ENCODE measurements around the gene LRRC17.

- TF ChIP-seq YY1 (IDR thresholded peaks at IDR 0.05; ENCODE audit: insufficient read depth, insufficient read length) (no peak), ZNF274 (IDR thresholded peaks at IDR 0.05; ENCODE audit: low read depth, low read length) (no peak)
Measured at GRCh38 chr7:102944241-102944640, 31.4 kb downstream of the LRRC17 start.

All from NT2/D1 (cell line).